Measurements from ENCODE around the gene ZNF346.
"Not testable (repeated sequence)": the region's sequence is repeated elsewhere in the genome, so short reads cannot be mapped to it uniquely, and the experiment has no call there.

The ZNF346 gene

DNA sequence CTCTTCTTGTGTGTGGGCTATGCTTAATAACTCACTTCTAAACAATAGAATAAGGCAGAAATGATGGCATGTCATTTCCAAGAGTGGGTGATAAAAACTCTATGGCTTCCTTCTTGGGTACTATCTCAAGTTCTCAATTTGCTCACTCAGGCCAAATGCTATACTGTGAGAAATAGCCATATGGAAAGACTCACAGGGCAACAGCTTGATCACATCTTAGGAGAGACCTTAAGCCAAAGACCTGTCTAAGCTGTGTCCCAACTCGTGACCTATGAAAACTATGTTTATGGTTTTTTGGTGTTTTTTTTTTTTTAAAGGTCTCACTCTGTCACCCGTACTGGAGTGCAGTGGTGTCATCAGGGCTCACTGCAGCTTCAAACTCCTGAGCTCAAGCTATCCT lies 13.8 kb upstream of the ZNF346 start:
- DNase-seq (ENCODE audit: low read depth in 3 of 3, low spot score in 1 of 3) = no peak

DNA sequence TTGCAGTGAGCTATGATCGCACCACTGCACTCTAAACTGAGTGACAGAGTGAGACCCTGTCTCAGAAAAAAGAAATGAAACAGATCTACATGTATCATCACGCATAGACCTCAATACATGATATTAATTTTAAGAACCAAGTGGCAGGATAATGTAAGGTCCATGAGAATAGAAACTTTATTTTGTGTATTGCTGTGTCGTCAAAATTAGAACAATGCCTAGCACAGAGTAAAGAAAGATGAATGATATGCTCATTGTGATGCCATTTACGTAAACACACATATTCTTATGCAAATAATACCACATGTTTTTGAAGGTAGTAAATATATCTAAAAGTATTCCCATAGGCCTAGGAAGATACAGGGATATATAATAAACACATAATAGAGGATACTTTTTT lies 12.3 kb upstream of the ZNF346 start:
- DNase-seq (ENCODE audit: low read depth in 3 of 3, low spot score in 1 of 3) = no peak

DNA sequence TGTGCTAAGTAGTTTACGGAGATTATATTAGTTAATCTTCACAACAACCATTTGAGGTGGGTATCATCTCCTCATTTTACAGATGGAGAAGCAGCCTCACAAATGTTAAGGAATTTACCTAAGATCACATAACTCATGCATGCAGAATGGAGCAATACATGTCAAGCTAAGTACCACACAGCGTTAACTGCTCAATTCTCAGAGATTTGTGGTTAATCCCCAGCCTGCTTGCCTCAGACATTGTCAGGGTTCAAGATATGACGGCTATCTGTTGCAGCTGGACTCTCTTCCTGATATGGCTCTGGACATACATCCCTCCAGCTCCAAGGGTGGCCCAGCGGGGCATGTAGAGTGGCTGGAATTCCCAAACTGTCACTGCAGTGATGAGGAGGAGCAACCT lies 7.3 kb upstream of the ZNF346 start:
- no peak for DNase-seq (ENCODE audit: low read depth in 3 of 3, low spot score in 1 of 3)

DNA sequence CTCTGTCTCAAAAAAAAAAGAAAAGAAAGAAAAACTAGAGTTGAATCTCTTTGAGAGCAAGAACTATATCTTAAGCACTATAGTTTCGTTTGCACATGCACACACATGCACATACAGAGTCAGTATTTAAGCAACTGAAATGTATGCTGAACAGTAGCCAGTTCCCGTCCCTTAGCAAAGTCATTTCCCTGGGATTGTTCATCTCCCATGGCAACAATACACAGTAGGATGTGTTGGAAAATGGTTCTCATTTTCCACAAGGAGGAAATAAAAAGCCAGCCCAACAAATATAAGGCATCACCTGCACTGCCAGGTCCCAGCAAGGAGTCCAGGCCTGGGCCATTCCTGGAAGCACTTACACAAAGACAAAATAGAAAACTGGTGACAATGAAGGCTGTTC lies 4.2 kb upstream of the ZNF346 start:
- no peak for DNase-seq (ENCODE audit: low read depth in 3 of 3, low spot score in 1 of 3)

DNA sequence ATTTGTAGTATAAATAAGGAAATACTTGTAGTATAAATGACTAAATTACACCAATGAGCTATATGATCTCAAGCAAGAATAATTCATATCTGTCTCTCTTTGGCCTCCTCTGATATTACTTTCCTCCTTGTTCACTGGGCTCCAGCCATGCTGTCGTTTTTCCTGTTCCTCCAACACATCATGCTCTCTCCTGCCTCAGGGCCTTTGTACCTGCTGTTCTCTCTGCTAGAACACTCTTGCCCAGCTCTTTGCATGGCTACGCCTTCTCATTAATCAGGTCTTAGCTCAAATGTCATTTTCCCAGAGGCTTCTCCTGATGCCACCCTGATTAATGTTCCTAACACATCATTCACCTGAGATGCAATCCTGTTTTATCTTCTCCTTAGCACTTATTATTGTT lies 2.5 kb upstream of the ZNF346 start:
- no peak for DNase-seq (ENCODE audit: low read depth in 3 of 3, low spot score in 1 of 3)

DNA sequence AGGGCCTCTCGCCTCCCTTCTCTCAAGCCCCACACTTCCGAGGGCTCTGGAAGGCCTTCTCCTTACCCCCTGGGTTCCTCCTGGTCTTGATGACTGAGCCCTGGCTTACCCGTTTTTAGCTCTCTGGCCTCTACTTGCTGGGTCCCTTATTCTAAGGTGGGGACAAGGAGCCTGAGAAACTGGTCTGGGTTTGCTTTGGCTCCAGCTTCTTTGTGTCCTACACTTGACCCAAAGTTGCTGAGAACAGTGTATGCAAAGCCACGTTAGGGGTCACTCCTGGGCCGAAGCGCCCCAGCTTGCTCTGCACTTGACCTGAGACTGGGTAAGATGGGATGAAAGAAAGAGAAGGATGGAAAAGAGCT lies 788 bp downstream of the ZNF346 start:
- no peak for DNase-seq (ENCODE audit: low read depth in 3 of 3, low spot score in 1 of 3)

DNA sequence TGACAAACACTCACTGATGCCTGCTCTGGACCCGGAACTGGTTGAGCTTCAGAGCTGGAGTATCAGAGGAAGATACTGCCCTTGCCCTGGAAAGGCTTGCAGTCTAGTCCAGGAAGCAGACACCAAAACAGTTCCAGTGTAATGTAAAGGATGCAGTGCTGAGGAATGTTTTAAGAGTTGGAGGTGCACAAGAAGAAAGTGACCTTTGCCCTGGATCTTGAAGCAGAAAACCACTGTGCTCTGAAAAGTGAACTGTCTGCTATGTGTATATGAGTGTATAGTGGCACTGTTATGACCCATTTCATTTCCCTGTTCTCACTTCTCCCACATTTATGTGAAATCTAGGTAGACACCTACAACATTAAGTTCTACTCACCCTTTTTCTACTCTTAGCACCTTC lies 2.1 kb downstream of the ZNF346 start:
- DNase-seq (ENCODE audit: low read depth in 3 of 3, low spot score in 1 of 3) = no peak

DNA sequence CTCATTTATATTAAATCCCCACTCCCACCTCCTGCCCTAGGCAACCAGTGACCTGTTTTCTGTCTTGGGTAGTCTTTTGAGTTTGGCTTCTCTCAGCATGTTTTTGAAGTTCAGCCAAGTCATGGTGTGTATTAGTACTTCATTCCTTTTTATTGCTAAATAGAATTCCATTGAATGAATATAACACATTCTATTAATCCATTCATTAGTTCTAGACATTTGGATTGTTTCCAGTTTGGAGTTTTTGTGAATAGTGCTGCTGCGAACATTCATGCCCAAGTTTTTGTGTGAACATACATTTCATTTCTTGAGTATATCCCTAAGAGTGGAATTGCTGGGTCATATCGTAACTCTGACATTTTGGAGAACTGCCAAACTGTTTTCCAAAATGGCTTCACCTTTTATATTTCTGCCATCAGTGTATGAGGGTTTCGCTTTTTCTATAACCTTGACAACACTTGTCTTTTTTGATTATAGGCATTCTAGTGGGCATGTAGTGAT lies 2.7 kb downstream of the ZNF346 start:
- DNase-seq (ENCODE audit: low read depth in 3 of 3, low spot score in 1 of 3) = no peak

DNA sequence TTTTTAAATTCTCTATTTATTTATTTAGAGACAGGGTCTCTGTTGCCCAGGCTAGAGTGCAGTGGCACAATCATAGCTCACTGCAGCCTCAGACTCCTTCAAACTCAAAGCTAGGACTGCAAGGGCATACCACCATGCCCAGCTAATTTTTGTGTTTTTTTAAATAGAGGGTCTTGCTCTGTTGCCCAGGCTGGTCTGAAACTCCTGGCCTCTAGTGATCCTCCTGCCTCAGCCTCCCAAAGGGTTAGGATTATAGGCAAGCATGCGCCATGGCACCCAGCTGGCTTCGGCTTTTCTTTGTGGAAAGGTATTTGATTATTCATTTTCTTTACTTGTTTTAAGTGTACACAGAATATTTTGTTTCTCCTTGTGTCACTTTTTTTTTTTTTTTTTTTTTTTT lies 5.2 kb downstream of the ZNF346 start:
- DNase-seq (ENCODE audit: low read depth in 3 of 3, low spot score in 1 of 3) = no peak

DNA sequence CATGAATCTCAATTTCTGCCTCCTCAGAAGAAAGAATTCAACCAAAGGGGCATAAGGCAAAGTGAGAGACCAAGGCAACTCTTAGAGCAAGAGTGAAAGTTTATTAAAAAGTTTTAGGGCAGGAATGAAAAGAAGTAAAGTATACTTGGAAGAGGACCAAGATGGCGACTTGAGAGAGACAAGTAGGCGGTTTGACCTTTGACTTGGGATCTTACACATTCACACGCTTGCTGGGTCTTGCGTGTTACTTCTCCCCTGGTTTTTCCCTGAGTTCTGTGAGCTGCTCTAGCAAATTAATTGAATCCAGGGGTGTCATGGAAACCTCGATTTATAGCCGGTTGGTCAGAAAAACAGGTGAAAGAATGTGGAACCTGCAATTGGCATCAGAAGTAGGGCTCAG lies 7.0 kb downstream of the ZNF346 start:
- DNase-seq (ENCODE audit: low read depth in 3 of 3, low spot score in 1 of 3) = no peak

DNA sequence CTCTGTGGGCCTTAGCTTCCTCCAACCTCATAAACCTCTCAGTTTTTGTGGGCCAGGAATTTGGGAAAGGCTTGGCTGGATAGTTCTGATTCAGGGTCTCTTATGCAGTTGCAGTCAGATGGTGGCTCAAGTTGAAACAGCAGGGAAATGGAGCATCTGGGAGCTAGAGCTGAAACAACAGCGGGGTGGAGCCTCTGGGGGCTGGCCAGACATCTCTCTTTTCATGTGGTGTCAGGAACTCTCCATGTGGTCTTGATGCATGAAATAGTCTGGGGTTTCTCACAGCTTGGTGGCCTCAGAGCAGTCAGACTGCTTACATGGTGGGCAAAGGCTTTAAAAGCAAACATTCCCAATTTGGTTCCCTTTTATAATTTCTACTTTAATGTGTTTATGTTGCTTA lies 13.5 kb downstream of the ZNF346 start:
- DNase-seq (ENCODE audit: low read depth in 3 of 3, low spot score in 1 of 3) = no peak

DNA sequence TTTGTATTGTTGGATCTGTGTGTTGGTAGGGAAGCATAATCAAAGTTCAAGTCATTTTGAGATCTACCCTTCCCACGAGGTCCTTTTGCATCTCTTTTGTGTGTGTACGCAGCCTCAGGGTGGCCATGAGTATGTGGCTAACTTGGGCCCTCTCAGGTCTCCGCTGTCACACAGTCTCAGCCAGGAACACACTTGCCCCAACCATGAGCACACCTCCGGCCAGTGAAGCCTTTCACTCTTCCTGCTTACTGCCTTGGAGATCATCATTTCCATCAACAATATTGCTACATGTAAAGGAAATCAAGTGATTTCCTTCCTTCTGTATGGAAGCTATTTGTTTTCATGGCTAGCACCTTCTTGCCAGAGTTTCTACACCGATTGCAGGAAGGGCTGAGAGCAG lies 13.9 kb downstream of the ZNF346 start:
- DNase-seq (ENCODE audit: low read depth in 3 of 3, low spot score in 1 of 3) = no peak

DNA sequence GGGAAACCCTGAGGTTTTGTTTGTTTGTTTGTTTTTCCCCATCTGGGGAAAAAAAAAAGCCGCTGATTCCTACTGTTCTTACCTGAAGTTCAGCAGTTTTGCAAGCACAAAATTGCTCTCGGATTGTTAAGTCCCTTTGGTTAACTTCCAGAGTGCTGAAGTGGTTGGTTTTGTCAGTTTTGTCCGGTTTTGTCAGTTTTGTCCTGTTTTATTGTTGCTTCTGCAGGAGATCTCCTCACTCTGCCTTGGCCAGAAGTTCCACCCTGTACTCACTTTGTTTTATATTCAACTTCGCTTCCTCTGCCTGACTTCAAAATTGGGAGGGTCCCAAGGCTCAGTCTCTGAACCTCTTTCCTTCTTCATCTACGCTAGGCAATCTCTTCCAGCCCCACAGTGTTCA lies 14.4 kb downstream of the ZNF346 start:
- no peak for DNase-seq (ENCODE audit: low read depth in 3 of 3, low spot score in 1 of 3)

DNA sequence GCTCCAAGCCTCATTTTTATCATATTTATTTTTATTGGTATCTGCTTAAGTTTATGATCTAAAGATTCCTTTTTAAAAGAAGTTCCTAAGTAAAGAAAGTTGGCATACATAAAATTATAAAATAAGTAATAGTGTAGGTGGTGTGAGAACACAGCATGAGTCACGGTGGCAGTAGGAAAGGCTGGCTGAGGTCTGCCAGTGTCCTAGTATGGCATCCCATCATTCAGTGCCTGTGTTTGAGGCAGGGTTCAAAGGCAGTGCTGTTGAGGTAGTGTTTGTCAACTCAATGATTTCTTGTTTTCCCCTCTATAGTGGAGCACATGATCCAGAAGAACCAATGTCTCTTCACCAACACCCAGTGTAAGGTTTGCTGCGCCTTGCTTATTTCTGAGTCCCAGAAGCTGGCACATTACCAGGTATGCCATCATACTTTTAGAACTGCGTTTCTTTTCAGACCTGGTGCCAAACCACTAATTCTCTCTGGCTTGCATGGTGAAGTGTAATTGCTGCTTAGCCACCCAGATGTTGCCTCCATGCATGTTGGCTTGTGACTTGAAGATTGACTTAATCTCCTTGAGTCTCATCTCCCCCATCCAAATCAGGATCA lies 18.4 kb downstream of the ZNF346 start:
- no peak for DNase-seq (ENCODE audit: low read depth in 3 of 3, low spot score in 1 of 3)

DNA sequence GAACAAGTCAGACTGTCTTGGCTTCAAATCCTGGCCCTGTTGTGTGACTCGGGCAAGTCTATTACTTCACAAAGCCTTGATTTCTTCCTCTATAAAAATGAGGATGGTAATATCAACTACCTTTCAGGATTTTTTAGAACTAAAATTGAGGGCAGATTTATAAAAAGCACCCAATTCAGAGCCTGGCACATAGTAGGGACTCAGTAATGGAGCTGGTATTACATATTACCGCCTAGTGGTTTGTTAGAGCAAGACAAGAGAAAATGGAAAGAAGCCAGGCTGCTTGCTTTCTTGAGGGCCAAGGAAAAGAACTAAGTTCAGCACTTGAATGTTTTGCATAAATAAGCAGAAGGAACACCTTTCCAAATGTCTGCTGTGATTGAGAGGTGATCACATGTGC lies 19.4 kb downstream of the ZNF346 start:
- DNase-seq (ENCODE audit: low read depth in 3 of 3, low spot score in 1 of 3) = no peak

DNA sequence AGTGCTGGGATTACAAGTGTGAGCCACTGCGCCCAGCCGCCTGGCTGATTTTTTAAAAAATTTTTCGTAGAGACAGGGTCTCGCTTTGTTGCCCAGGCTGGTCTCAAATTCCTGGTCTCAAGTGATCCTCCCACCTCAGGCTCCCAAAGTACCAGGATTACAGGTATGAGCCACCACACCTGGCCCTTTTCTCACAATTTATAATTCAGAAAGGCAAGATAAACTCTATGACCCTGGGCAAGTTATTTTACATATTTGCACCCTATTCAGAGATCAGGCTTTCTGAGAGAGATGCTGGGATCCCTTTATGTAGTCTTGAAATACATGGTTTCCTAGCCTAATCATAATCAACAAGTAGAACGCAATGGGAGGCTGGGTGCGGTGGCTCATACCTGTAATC lies 20.6 kb downstream of the ZNF346 start:
- DNase-seq (ENCODE audit: low read depth in 3 of 3, low spot score in 1 of 3) = no peak

DNA sequence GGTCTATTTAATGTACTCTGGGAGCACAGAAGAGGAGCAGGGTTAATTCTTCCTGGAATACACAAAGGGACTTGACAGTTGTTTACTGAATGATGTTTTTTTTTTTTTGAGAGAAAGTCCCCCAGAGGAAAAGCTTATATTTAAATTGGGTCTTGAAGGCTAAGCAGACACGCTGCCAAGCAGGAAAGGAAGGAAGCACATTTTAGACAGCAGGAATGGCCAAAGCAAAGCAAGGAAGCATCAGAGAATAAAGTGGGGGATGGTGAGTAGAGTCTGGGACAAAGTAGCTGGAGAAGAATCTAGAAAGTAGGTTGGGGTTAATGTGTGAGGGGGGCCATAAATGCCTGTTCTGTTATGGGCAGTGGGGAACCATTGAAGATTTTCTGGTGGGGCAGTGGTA lies 21.5 kb downstream of the ZNF346 start:
- no peak for DNase-seq (ENCODE audit: low read depth in 3 of 3, low spot score in 1 of 3)

DNA sequence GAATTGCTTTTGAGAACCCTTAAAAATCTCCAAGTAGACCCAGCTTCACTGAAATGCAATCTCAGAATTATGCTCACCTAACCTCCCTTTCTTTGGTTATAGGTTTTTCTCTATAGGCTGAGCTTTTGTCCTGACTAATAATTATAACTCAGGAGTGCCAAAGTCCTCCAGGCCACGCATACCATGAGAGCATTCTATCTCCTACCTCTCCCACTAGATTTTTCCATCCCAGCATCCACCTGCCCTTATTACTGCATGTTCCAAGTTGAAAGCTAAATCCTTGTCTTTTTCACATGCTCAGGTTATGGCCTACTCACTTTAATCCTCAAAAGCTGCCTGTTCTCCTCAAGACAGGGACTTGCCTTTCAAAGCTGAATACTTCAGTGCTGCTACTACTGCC lies 22.1 kb downstream of the ZNF346 start:
- no peak for DNase-seq (ENCODE audit: low read depth in 3 of 3, low spot score in 1 of 3)

DNA sequence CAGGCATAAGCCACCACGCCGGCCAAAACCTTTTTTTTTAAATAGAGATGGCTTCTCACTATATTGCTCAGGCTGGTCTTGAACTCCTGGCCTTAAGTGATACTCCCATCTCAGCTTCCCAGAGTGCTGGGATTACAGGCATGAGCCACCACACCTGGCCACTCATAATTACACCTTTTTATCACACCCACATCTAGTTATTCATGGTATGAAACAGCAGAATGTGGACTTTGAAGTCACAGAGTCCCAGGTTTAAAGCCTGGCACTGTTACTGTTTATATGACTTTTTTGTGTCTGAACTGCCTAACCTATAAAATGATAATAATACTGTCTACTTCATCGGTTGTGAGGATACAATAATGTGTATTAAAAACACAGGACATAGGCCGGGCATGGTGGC lies 23.1 kb downstream of the ZNF346 start:
- DNase-seq (ENCODE audit: low read depth in 3 of 3, low spot score in 1 of 3) = no peak

DNA sequence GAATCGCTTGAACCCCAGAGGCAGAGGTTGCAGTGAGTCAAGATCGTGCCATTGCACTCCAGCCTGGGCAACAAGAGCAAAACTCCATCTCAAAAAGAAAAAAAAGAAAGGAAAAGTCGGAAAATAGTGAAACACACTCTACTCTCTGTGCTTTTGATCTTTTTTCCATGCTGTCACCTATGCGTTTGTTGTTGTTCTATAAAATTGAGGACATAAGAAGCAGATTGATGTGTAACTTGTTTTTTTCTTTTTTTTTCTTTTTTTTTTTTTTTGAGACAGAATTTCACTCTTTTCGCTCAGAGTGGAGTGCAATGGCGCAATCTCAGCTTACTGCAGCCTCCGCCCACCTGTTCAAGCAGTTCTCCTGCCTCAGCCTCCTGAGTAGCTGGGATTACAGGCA lies 26.0 kb downstream of the ZNF346 start:
- DNase-seq (ENCODE audit: low read depth in 3 of 3, low spot score in 1 of 3) = not testable (repeated sequence)

DNA sequence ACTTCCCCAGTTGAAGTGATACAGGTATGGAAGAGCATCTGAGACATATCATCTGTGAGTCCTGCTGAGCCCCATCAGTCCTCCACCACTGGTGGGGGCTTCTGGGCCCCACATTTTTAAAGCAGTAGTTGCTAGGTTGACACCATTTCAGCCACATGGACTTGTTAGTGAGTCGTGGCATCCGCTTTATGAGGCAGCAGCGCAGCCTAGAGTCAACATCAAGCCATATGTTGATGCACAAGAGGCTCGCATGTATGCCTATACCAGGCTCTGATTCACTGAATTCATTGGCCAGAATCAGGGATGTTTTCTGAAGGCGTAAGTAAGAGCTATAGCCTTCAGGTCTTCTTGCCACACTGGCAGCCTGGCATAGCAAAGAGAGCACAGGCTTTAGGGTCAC lies 26.8 kb downstream of the ZNF346 start:
- no peak for DNase-seq (ENCODE audit: low read depth in 3 of 3, low spot score in 1 of 3)

DNA sequence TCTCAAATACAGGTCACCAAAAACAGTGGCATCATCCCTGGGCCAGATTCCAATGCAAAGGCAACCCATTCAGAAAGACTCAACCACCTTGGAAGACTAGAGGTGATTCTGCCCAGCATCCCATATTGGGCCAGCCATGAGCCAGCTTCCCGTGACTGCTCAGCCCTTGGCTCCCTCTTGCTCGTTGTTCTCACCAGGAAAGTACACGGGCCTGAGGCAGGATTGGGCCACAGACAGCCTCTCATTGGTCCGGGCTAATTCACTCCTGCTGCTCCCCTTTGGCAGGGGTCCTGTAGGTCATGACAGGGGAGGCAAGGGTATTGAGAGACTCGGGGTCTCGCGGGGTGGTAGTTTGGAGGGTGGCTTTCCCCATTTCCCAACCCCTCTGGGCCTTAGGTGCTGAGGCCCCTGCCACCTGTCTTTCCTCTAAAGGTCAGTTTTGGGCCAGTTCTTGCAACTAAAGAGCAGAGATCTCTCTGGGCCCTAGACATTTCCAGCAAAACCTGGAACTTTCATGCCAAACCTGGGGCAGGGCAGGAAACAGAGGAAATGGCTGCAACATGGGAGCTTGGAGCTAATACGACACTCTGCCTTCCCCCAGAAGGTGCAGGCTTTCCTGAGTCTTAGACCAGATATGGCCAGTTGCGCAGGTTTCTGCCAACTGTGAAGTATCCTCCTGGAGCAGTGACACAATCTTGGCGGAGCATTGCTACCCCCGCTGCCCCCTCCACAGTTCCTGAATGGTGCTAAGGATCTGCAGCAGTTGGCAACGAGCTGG lies 42.2 kb downstream of the ZNF346 start:
- no peak for DNase-seq (ENCODE audit: low read depth in 3 of 3, low spot score in 1 of 3)

DNA sequence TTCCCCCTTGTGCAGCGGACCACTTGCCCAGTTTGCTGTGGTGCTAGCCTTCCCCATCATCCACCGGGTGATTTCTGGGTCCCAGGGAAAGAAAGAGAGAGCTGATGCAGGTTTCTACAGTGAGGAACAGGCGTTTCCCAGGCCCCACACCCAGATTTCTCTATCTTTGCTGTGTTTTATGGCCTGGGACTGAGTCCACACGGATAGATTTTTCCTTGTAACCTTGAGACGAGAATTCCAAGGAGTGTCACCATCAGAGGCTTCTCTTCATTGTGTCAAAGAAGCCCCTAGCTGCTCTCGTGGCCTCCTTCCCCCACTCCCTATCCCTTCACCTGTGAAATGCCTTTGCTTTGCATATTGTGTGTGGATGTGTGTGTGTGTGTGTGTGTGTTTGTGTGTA lies 43.0 kb downstream of the ZNF346 start:
- no peak for DNase-seq (ENCODE audit: low read depth in 3 of 3, low spot score in 1 of 3)
